Measurements from ENCODE around the gene TSNAXIP1. TPM values are rescaled to one million over a fixed set of nuclear protein-coding genes. Genes with fewer than 3 reads are reported as not detected.

TSNAXIP1 gene
- total RNA-seq, 4 donors from 2014 or later = 0.55 TPM; not detected in 3

DNA sequence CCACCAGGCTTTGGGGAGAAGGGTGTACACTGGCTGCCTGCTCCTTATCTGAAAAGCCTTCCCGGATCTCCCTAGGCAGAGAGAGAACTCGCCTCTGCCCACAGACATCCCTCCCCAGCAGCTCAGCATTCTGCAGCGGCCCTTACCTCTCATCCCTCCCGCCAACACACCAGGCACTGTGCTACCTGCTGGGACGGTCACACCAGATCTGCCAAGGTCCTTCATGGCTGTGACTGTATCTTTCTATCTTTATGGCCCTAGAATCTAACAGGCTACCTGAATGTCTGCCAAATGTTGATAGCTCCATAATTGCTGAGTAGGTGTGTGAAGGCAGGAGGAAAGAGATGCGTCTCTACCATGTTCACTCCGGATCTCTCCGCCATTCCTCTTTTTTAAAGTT lies 7.9 kb downstream of the TSNAXIP1 start:
- WGBS, 2 donors (ENCODE audit: low coverage in 1 of 2) = 57 to 83% methylated on average over 2 to 8 of the region's 8 CpGs
- intact Hi-C loops (cut with DNase I; ENCODE audit: low total_unique reads) = loop anchor here (10.0 kb wide), 1 partner anchor 110 kb away; no protein-coding TSS in a partner anchor

DNA sequence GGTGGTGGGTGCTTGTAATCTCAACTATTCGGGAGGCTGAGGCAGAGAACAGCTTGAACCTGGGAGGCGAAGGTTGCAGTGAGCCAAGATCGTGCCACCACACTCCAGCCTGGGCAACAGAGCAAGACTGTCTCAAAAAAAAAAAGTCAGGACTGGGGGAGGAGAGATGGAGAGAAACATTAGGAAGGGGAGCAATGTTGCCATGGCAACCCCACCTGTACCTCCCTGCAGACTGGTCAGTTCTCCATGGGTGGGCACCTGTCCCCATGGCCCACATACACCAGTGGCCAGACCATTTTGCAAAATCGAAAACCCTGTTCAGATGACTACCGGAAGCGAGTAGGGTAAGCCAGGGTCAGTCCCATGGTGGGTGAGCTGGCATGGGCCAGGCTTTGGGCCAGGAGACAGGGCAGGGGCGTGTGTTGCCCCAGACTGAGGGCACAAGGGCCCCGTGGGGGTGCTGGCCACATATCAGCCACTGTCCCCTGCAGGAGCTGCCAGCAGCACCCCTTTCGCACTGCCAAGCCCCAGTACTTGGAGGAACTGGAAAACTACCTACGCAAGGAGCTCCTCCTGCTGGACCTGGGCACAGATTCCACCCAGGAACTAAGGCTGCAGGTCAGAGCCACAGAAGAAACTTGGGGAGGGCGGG lies 14.0 kb downstream of the TSNAXIP1 start:
- no peak for DNase-seq
- TF ChIP-seq POLR2AphosphoS5 (IDR thresholded peaks at IDR 0.05) = no peak
- no peak for TF ChIP-seq POLR2A (IDR thresholded peaks at IDR 0.05)
- no peak for TF ChIP-seq EP300 (IDR thresholded peaks at IDR 0.05; ENCODE audit: low read depth)
- TF ChIP-seq, protein P1, sequence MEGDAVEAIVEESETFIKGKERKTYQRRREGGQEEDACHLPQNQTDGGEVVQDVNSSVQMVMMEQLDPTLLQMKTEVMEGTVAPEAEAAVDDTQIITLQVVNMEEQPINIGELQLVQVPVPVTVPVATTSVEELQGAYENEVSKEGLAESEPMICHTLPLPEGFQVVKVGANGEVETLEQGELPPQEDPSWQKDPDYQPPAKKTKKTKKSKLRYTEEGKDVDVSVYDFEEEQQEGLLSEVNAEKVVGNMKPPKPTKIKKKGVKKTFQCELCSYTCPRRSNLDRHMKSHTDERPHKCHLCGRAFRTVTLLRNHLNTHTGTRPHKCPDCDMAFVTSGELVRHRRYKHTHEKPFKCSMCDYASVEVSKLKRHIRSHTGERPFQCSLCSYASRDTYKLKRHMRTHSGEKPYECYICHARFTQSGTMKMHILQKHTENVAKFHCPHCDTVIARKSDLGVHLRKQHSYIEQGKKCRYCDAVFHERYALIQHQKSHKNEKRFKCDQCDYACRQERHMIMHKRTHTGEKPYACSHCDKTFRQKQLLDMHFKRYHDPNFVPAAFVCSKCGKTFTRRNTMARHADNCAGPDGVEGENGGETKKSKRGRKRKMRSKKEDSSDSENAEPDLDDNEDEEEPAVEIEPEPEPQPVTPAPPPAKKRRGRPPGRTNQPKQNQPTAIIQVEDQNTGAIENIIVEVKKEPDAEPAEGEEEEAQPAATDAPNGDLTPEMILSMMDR (IDR thresholded peaks at IDR 0.05) = no peak
- H3K9me3 ChIP-seq = no peaks in the 10 kb centered on the region
- H3K4me1 ChIP-seq = peaks cover 0 to 8% (median 2%) of the 10 kb centered on the region in 4 donors
- in situ Hi-C loops (cut with MboI; ENCODE audit: low pct_ligation_motif_present in 1 of 4, low pct_unique_long_range_greater_than_20kb in 1 of 4, low sequenced_read_pairs in 3 of 4) = no loop called here
- 86% methylated on average over 11 of the region's 11 CpGs; no CpG with 5 or more reads in 1 of the 2 donors for WGBS, 2 donors (ENCODE audit: low coverage in 1 of 2)
- no peak overlapping the region for H3K27ac ChIP-seq
- intact Hi-C loops (cut with DNase I; ENCODE audit: low total_unique reads) = no loop called here
- H3K4me3 ChIP-seq = no peak overlapping the region
- no peaks in the 10 kb centered on the region for H3K36me3 ChIP-seq
- H3K27me3 ChIP-seq = no peaks in the 10 kb centered on the region

More for the DNA sequence above, 7.9 kb downstream of the TSNAXIP1 start:
- Histone ChIP-seq H3K27ac (peak overlapping the region in 1 of 4 donors; percentile 31), H3K4me1 (peaks cover 0 to 15% (median 5%) of the 10 kb centered on the region in 4 donors), H3K27me3 (no peaks in the 10 kb centered on the region), H3K9me3 (no peaks in the 10 kb centered on the region), H3K36me3 (no peaks in the 10 kb centered on the region), H3K4me3 (no peak overlapping the region)
- DNase-seq = peak; percentile 54
- TF ChIP-seq EP300 (IDR thresholded peaks at IDR 0.05; ENCODE audit: low read depth) = no peak
- TF ChIP-seq, protein P1 (IDR thresholded peaks at IDR 0.05) = no peak
- TF ChIP-seq POLR2A (IDR thresholded peaks at IDR 0.05) = no peak
- no peak for TF ChIP-seq POLR2AphosphoS5 (IDR thresholded peaks at IDR 0.05)
- in situ Hi-C loops (cut with MboI; ENCODE audit: low pct_ligation_motif_present in 1 of 4, low pct_unique_long_range_greater_than_20kb in 1 of 4, low sequenced_read_pairs in 3 of 4) = loop anchor here in 2 of 4 donors (10.0 kb wide), 2 partner anchors 110 to 140 kb away; no protein-coding TSS in a partner anchor

DNA sequence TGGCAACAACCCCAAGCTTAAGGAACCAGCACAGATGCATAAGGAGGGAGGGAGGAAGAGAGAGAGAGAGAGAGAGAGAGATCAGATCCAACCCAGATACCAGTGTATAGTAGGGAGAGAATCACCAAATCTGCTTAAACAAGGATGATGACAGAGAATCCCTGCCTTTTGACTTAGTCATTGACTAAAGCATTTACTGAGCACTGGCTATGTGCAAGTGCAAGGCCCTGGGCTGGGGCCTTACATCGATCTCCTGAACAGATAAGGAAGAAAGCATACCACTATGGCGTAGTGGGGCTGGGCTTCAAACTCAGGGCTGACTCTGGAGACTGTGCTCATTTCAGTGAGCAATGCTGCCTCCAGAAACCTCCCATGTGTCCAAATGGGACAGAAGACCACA lies 15.8 kb downstream of the TSNAXIP1 start:
- 96 to 100% methylated on average over 1 to 2 of the region's 2 CpGs for WGBS, 2 donors (ENCODE audit: low coverage in 1 of 2)
- in situ Hi-C loops (cut with MboI; ENCODE audit: low pct_ligation_motif_present in 1 of 4, low pct_unique_long_range_greater_than_20kb in 1 of 4, low sequenced_read_pairs in 3 of 4) (no loop called here), intact Hi-C loops (cut with DNase I; ENCODE audit: low total_unique reads) (no loop called here)
- TF ChIP-seq POLR2A (IDR thresholded peaks at IDR 0.05) (no peak), POLR2AphosphoS5 (IDR thresholded peaks at IDR 0.05) (no peak), EP300 (IDR thresholded peaks at IDR 0.05; ENCODE audit: low read depth) (no peak)
- TF ChIP-seq, protein P1 (IDR thresholded peaks at IDR 0.05) = no peak
- H3K27ac ChIP-seq = no peak overlapping the region
- H3K4me3 ChIP-seq = no peak overlapping the region
- H3K4me1 ChIP-seq = no peaks in the 10 kb centered on the region
- no peak for DNase-seq
- no peaks in the 10 kb centered on the region for H3K36me3 ChIP-seq
- H3K9me3 ChIP-seq = no peaks in the 10 kb centered on the region
- no peaks in the 10 kb centered on the region for H3K27me3 ChIP-seq

DNA sequence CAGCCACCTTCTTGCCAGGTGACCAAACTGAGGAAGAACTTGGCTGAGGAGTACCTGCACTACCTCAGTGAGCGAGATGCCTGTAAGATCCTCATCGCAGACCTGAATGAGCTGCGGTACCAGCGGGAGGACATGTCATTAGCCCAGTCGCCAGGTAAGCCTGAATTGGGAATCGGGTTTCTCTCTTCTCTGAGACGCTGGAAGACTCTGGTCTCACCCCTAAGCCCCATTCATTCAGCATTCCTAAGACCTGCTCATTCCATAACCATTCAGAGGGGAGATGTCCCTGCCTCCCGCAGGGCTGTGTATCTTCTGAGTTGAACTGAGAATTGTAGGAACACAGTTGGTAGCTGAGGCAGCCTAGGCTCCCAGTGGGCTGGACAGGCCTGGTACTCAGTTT lies 18.4 kb downstream of the TSNAXIP1 start:
- intact Hi-C loops (cut with DNase I; ENCODE audit: low total_unique reads) (no loop called here), in situ Hi-C loops (cut with MboI; ENCODE audit: low pct_ligation_motif_present in 1 of 4, low pct_unique_long_range_greater_than_20kb in 1 of 4, low sequenced_read_pairs in 3 of 4) (no loop called here)
- H3K4me1 ChIP-seq = no peaks in the 10 kb centered on the region
- no peaks in the 10 kb centered on the region for H3K27me3 ChIP-seq
- WGBS, 2 donors (ENCODE audit: low coverage in 1 of 2) = 95% methylated on average over 8 of the region's 8 CpGs; no CpG with 5 or more reads in 1 of the 2 donors
- H3K27ac ChIP-seq = no peak overlapping the region
- no peak for DNase-seq
- H3K36me3 ChIP-seq = peaks cover 0 to 2% (median 0%) of the 10 kb centered on the region in 4 donors
- H3K9me3 ChIP-seq = no peaks in the 10 kb centered on the region
- H3K4me3 ChIP-seq = no peak overlapping the region
- TF ChIP-seq, protein P1 (IDR thresholded peaks at IDR 0.05) = no peak
- TF ChIP-seq EP300 (IDR thresholded peaks at IDR 0.05; ENCODE audit: low read depth) (no peak), POLR2AphosphoS5 (IDR thresholded peaks at IDR 0.05) (no peak), POLR2A (IDR thresholded peaks at IDR 0.05) (no peak)
